HG03575 (cell line): ENCODE data around the gene BCAS3.
"Not testable (repeated sequence)": the region's sequence is repeated elsewhere in the genome, so short reads cannot be mapped to it uniquely, and the experiment has no call there.

Source experiments
- ATAC-seq: cut with Tn5 transposase; IDR thresholded peaks from one replicate; pipeline ENCODE4 v1.9.1; 2021; ENCODE audit not compliant: unreplicated experiment, insufficient number of reproducible peaks, low FRiP score; ENCODE audit errors: extremely low read depth

The BCAS3 gene

GRCh38 chr17:60901242-60901641 is 223.6 kb downstream of the BCAS3 start:
- no peak for ATAC-seq

GRCh38 chr17:60901806-60902205 is 224.2 kb downstream of the BCAS3 start:
- no peak for ATAC-seq

GRCh38 chr17:60902399-60902798 is 224.7 kb downstream of the BCAS3 start:
- ATAC-seq = no peak

GRCh38 chr17:60904582-60904981 is 226.9 kb downstream of the BCAS3 start:
- no peak for ATAC-seq

GRCh38 chr17:60905709-60906108 is 228.1 kb downstream of the BCAS3 start:
- ATAC-seq = no peak

GRCh38 chr17:60908324-60908723 is 230.7 kb downstream of the BCAS3 start:
- ATAC-seq = no peak

- no peak for ATAC-seq
Measured at GRCh38 chr17:60909405-60909804, 231.8 kb downstream of the BCAS3 start.

- no peak for ATAC-seq
Measured at GRCh38 chr17:60910415-60910814, 232.8 kb downstream of the BCAS3 start.

- ATAC-seq = no peak
Measured at GRCh38 chr17:60914078-60914477, 236.4 kb downstream of the BCAS3 start.

GRCh38 chr17:60916043-60916442 is 238.4 kb downstream of the BCAS3 start:
- ATAC-seq = no peak

- no peak for ATAC-seq
Measured at GRCh38 chr17:60920107-60920506, 242.5 kb downstream of the BCAS3 start.

GRCh38 chr17:60923000-60923399 is 245.3 kb downstream of the BCAS3 start:
- ATAC-seq = no peak

GRCh38 chr17:60926466-60927183 is 249.0 kb downstream of the BCAS3 start:
- ATAC-seq = no peak

- ATAC-seq = no peak
Measured at GRCh38 chr17:60933739-60934138, 256.1 kb downstream of the BCAS3 start.

GRCh38 chr17:60934723-60935122 is 257.1 kb downstream of the BCAS3 start:
- no peak for ATAC-seq

- not testable (repeated sequence) for ATAC-seq
Measured at GRCh38 chr17:60935991-60936390, 258.3 kb downstream of the BCAS3 start.

GRCh38 chr17:60939318-60939717 is 261.7 kb downstream of the BCAS3 start:
- ATAC-seq = no peak

- ATAC-seq = no peak
Measured at GRCh38 chr17:60941028-60941427, 263.4 kb downstream of the BCAS3 start.

- ATAC-seq = no peak
Measured at GRCh38 chr17:60941571-60941970, 263.9 kb downstream of the BCAS3 start.

GRCh38 chr17:60944751-60945150 is 267.1 kb downstream of the BCAS3 start:
- no peak for ATAC-seq

GRCh38 chr17:60947100-60947499 is 269.4 kb downstream of the BCAS3 start:
- no peak for ATAC-seq
